ENCODE measurements around the gene U2AF2. TPM values are rescaled to one million over a fixed set of nuclear protein-coding genes. Genes with fewer than 3 reads are reported as not detected.

Gene U2AF2
- total and polyA plus RNA-seq, 12 donors = 58.9 to 243 (median 117) TPM

- peak in 2 of 7 donors; percentile 24 to 57 for DNase-seq
- intact Hi-C loops (cut with DNase I) = no loop called here
- peaks cover 22 to 30% of the 10 kb centered on the region in 2 donors for H3K4me1 ChIP-seq (replicated peaks in 1 of 2)
- H3K27ac ChIP-seq = peak overlapping the region in 4 of 5 donors; percentile 49 to 86 (median 77)
- H3K36me3 ChIP-seq (replicated peaks in 1 of 2) = peaks cover 0 to 22% of the 10 kb centered on the region in 2 donors
- WGBS, 4 donors = 18 to 30% (median 24%) methylated on average over 4 to 25 of the region's 25 CpGs
- H3K27me3 ChIP-seq = no peaks in the 10 kb centered on the region
- H3K9me3 ChIP-seq (replicated peaks in 1 of 3) = no peaks in the 10 kb centered on the region
- no peak for TF ChIP-seq POLR2A (IDR thresholded peaks at IDR 0.05)
- no peak for TF ChIP-seq CTCF (IDR thresholded peaks at IDR 0.05)
- peak overlapping the region in 2 of 4 donors; percentile 85 to 95 for H3K4me3 ChIP-seq
These were observed 6.1 kb upstream of the U2AF2 start for GRCh38 chr19:55648585-55649267.

- Histone ChIP-seq H3K4me1 (replicated peaks in 1 of 2) (peaks cover 17 to 23% of the 10 kb centered on the region in 2 donors), H3K27ac (peak overlapping the region in 3 of 5 donors; percentile 71 to 86 (median 83)), H3K36me3 (replicated peaks in 1 of 2) (peaks cover 0 to 22% of the 10 kb centered on the region in 2 donors), H3K9me3 (replicated peaks in 1 of 3) (no peaks in the 10 kb centered on the region), H3K27me3 (no peaks in the 10 kb centered on the region), H3K4me3 (peak overlapping the region in 1 of 4 donors; percentile 85)
- TF ChIP-seq CTCF (IDR thresholded peaks at IDR 0.05) (no peak), POLR2A (IDR thresholded peaks at IDR 0.05) (no peak)
- intact Hi-C loops (cut with DNase I) = no loop called here
- DNase-seq = no peak
- 77 to 86% (median 83%) methylated on average over 5 to 17 of the region's 17 CpGs for WGBS, 4 donors
These were observed 5.3 kb upstream of the U2AF2 start for GRCh38 chr19:55649268-55650125.

- 88 to 95% (median 91%) methylated on average over 4 of the region's 4 CpGs for WGBS, 4 donors
- intact Hi-C loops (cut with DNase I) = no loop called here
- Histone ChIP-seq H3K4me3 (no peak overlapping the region), H3K36me3 (replicated peaks in 1 of 2) (peaks cover 0 to 15% of the 10 kb centered on the region in 2 donors), H3K27me3 (no peaks in the 10 kb centered on the region), H3K9me3 (replicated peaks in 1 of 3) (no peaks in the 10 kb centered on the region), H3K27ac (no peak overlapping the region), H3K4me1 (replicated peaks in 1 of 2) (peaks cover 17 to 21% of the 10 kb centered on the region in 2 donors)
- TF ChIP-seq CTCF (IDR thresholded peaks at IDR 0.05) (no peak), POLR2A (IDR thresholded peaks at IDR 0.05) (no peak)
- DNase-seq = no peak
These were observed 4.7 kb upstream of the U2AF2 start for GRCh38 chr19:55650126-55650557.

- H3K36me3 ChIP-seq (replicated peaks in 1 of 2) = peaks cover 0 to 9% of the 10 kb centered on the region in 2 donors
- no peaks in the 10 kb centered on the region for H3K27me3 ChIP-seq
- TF ChIP-seq POLR2A (IDR thresholded peaks at IDR 0.05) (no peak), CTCF (IDR thresholded peaks at IDR 0.05) (no peak)
- 87 to 96% (median 93%) methylated on average over 12 to 17 of the region's 17 CpGs for WGBS, 4 donors
- H3K4me3 ChIP-seq = no peak overlapping the region
- intact Hi-C loops (cut with DNase I) = no loop called here
- peak in 1 of 7 donors; percentile 27 for DNase-seq
- H3K4me1 ChIP-seq (replicated peaks in 1 of 2) = peaks cover 19 to 24% of the 10 kb centered on the region in 2 donors
- no peaks in the 10 kb centered on the region for H3K9me3 ChIP-seq (replicated peaks in 1 of 3)
- no peak overlapping the region for H3K27ac ChIP-seq
These were observed 4.1 kb upstream of the U2AF2 start for GRCh38 chr19:55650602-55651230.
